Measurements from ENCODE around the gene TMED10. TPM values are rescaled to one million over a fixed set of nuclear protein-coding genes. Genes with fewer than 3 reads are reported as not detected.
A peak's percentile ranks its signal among the peaks of the same experiment; 100 is the strongest.

The TMED10 gene
- total and polyA plus RNA-seq, 2 of the 13 experiments (the other 11 are each of a cell fraction or from before 2014, with no cell fraction given) = 311 to 377 TPM

DNA sequence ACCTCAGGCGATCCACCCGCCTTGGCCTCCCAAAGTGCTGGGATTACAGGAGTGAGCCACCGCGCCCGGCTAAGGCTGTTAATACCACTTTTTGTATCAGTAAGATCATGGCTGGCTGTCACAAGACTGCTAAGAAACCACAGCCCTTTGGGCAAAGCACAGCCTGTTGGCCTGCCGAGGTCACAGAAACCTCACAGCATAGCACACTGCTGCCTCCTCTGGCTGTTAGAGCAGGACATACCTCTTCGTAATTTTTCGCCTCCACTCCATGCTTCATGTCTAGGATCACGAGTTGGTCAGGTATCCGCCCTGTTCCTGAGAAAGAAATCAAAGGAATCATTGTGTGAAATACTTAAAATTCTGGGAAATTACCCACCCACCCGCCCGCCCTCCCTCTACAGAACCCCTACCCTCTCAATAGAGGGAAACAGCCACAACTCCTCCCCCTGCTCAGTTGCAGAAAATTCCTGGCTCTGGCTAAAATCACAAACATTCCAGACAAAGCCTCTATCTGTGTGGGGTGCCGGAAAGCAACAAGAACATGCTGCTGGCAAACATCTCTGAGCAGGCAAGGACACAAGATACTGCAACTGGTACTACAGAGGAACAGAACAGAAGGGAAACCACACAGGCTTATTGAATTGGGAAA is 28.9 kb downstream of the TMED10 start (continued):
- no peak for TF ChIP-seq SRY (CRISPR knock-in tag; IDR thresholded peaks at IDR 0.05)
- no peak for TF ChIP-seq ZSCAN22 (CRISPR knock-in tag; IDR thresholded peaks at IDR 0.05)
- TF ChIP-seq, protein P1, sequence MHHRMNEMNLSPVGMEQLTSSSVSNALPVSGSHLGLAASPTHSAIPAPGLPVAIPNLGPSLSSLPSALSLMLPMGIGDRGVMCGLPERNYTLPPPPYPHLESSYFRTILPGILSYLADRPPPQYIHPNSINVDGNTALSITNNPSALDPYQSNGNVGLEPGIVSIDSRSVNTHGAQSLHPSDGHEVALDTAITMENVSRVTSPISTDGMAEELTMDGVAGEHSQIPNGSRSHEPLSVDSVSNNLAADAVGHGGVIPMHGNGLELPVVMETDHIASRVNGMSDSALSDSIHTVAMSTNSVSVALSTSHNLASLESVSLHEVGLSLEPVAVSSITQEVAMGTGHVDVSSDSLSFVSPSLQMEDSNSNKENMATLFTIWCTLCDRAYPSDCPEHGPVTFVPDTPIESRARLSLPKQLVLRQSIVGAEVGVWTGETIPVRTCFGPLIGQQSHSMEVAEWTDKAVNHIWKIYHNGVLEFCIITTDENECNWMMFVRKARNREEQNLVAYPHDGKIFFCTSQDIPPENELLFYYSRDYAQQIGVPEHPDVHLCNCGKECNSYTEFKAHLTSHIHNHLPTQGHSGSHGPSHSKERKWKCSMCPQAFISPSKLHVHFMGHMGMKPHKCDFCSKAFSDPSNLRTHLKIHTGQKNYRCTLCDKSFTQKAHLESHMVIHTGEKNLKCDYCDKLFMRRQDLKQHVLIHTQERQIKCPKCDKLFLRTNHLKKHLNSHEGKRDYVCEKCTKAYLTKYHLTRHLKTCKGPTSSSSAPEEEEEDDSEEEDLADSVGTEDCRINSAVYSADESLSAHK (CRISPR knock-in tag; IDR thresholded peaks at IDR 0.05; ENCODE audit: borderline replicate concordance) = no peak
- TF ChIP-seq POLR2A (IDR thresholded peaks at IDR 0.05; ENCODE audit: insufficient read depth in 1 of 2, low read depth in 2 of 2, low read length in 2 of 2) = peak in 1 of 2 experiments; percentile 42; a peak in 1 of 4 replicates
- no peak for TF ChIP-seq ARNTL (CRISPR knock-in tag; IDR thresholded peaks at IDR 0.05)
- TF ChIP-seq KAT7 (CRISPR knock-in tag; IDR thresholded peaks at IDR 0.05; ENCODE audit: borderline replicate concordance) = no peak
- TF ChIP-seq, protein P2, sequence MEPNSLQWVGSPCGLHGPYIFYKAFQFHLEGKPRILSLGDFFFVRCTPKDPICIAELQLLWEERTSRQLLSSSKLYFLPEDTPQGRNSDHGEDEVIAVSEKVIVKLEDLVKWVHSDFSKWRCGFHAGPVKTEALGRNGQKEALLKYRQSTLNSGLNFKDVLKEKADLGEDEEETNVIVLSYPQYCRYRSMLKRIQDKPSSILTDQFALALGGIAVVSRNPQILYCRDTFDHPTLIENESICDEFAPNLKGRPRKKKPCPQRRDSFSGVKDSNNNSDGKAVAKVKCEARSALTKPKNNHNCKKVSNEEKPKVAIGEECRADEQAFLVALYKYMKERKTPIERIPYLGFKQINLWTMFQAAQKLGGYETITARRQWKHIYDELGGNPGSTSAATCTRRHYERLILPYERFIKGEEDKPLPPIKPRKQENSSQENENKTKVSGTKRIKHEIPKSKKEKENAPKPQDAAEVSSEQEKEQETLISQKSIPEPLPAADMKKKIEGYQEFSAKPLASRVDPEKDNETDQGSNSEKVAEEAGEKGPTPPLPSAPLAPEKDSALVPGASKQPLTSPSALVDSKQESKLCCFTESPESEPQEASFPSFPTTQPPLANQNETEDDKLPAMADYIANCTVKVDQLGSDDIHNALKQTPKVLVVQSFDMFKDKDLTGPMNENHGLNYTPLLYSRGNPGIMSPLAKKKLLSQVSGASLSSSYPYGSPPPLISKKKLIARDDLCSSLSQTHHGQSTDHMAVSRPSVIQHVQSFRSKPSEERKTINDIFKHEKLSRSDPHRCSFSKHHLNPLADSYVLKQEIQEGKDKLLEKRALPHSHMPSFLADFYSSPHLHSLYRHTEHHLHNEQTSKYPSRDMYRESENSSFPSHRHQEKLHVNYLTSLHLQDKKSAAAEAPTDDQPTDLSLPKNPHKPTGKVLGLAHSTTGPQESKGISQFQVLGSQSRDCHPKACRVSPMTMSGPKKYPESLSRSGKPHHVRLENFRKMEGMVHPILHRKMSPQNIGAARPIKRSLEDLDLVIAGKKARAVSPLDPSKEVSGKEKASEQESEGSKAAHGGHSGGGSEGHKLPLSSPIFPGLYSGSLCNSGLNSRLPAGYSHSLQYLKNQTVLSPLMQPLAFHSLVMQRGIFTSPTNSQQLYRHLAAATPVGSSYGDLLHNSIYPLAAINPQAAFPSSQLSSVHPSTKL (CRISPR knock-in tag; IDR thresholded peaks at IDR 0.05) = no peak; the same call in 1 of the 2 replicates
- TF ChIP-seq, protein P3, sequence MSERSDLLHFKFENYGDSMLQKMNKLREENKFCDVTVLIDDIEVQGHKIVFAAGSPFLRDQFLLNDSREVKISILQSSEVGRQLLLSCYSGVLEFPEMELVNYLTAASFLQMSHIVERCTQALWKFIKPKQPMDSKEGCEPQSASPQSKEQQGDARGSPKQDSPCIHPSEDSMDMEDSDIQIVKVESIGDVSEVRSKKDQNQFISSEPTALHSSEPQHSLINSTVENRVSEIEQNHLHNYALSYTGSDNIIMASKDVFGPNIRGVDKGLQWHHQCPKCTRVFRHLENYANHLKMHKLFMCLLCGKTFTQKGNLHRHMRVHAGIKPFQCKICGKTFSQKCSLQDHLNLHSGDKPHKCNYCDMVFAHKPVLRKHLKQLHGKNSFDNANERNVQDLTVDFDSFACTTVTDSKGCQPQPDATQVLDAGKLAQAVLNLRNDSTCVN (CRISPR knock-in tag; IDR thresholded peaks at IDR 0.05; ENCODE audit: borderline replicate concordance) = no peak
- no peak for TF ChIP-seq AGO1 (IDR thresholded peaks at IDR 0.05; ENCODE audit: low read depth, low read length, poor library complexity, severe bottlenecking)
- no peak for TF ChIP-seq NFE2L2 (IDR thresholded peaks at IDR 0.05; ENCODE audit: low read length)
- TF ChIP-seq ZNF138 (CRISPR knock-in tag; IDR thresholded peaks at IDR 0.05; ENCODE audit: low read depth) = no peak
- no peak for TF ChIP-seq RFX1 (IDR thresholded peaks at IDR 0.05)
- no peak for TF ChIP-seq KDM4B (CRISPR knock-in tag; IDR thresholded peaks at IDR 0.05)
- no peak for TF ChIP-seq CBX2 (IDR thresholded peaks at IDR 0.05; ENCODE audit: low read depth, low read length)
- TF ChIP-seq CBX2 (CRISPR knock-in tag; IDR thresholded peaks at IDR 0.05; ENCODE audit: low read depth) = no peak
- no peak for TF ChIP-seq MZF1 (CRISPR knock-in tag; IDR thresholded peaks at IDR 0.05; ENCODE audit: borderline replicate concordance)
- TF ChIP-seq ZNF605 (CRISPR knock-in tag; IDR thresholded peaks at IDR 0.05) = no peak
- no peak for TF ChIP-seq ZNF557 (CRISPR knock-in tag; IDR thresholded peaks at IDR 0.05)
- TF ChIP-seq NFATC3 (CRISPR knock-in tag; IDR thresholded peaks at IDR 0.05) = no peak
- peak; percentile 19 for TF ChIP-seq RBM22 (optimal IDR thresholded peaks at IDR 0.05; ENCODE audit: low read length)
- TF ChIP-seq ZNF672 (CRISPR knock-in tag; IDR thresholded peaks at IDR 0.05) = no peak
- no peak for TF ChIP-seq ZNF496 (CRISPR knock-in tag; IDR thresholded peaks at IDR 0.05; ENCODE audit: insufficient replicate concordance)
- no peak for TF ChIP-seq SNRNP70 (IDR thresholded peaks at IDR 0.05; ENCODE audit: low read depth, low read length)
- no peak for TF ChIP-seq ZFP36L1 (CRISPR knock-in tag; IDR thresholded peaks at IDR 0.05)
- no peak for TF ChIP-seq ZNF720 (CRISPR knock-in tag; IDR thresholded peaks at IDR 0.05)
- no peak for TF ChIP-seq KDM1A (CRISPR knock-in tag; IDR thresholded peaks at IDR 0.05)
